Hypothalamus (tissue), 51 donors: Measurements from ENCODE around the gene SPTB.

Experiments used
- DNase-seq, 51 donors: peaks; one replicate each; lab custom pipeline; 2025; lab: John Stamatoyannopoulos, UW

SPTB gene

GRCh38 chr14:64855721-64856528, 23.8 kb downstream of the SPTB start:
- peak in 1 of 51 donors; percentile 9 for DNase-seq

GRCh38 chr14:64850369-64851137, 29.2 kb downstream of the SPTB start:
- no peak for DNase-seq

- DNase-seq: no peak
These were observed 29.8 kb downstream of the SPTB start for GRCh38 chr14:64849940-64850339.

GRCh38 chr14:64848239-64848638, 31.5 kb downstream of the SPTB start:
- no peak for DNase-seq

- no peak for DNase-seq
These were observed 33.4 kb downstream of the SPTB start for GRCh38 chr14:64846319-64846718.

GRCh38 chr14:64845878-64846277, 33.8 kb downstream of the SPTB start:
- DNase-seq: no peak

- DNase-seq: no peak
These were observed 34.7 kb downstream of the SPTB start for GRCh38 chr14:64844969-64845536.

- no peak for DNase-seq
These were observed 35.4 kb downstream of the SPTB start for GRCh38 chr14:64844272-64844671.

- no peak for DNase-seq
These were observed 36.2 kb downstream of the SPTB start for GRCh38 chr14:64843548-64843947.

- DNase-seq: no peak
These were observed 37.6 kb downstream of the SPTB start for GRCh38 chr14:64841772-64842750.

- DNase-seq: no peak
These were observed 38.5 kb downstream of the SPTB start for GRCh38 chr14:64841121-64841651.

GRCh38 chr14:64838656-64839055, 41.1 kb downstream of the SPTB start:
- DNase-seq: no peak

GRCh38 chr14:64835431-64835830, 44.3 kb downstream of the SPTB start:
- no peak for DNase-seq

GRCh38 chr14:64834965-64835364, 44.7 kb downstream of the SPTB start:
- no peak for DNase-seq

- no peak for DNase-seq
These were observed 48.3 kb downstream of the SPTB start for GRCh38 chr14:64831419-64831818.

- no peak for DNase-seq
These were observed 48.7 kb downstream of the SPTB start for GRCh38 chr14:64830961-64831360.

- DNase-seq: no peak
These were observed 51.6 kb downstream of the SPTB start for GRCh38 chr14:64828071-64828470.

GRCh38 chr14:64826845-64827244, 52.9 kb downstream of the SPTB start:
- no peak for DNase-seq

GRCh38 chr14:64826333-64826732, 53.4 kb downstream of the SPTB start:
- DNase-seq: no peak

GRCh38 chr14:64825509-64825908, 54.2 kb downstream of the SPTB start:
- DNase-seq: no peak
